GM12873 (cell line): ENCODE data around the gene SLC6A12.

Experiments used
- CTCF ChIP-seq: IDR thresholded peaks from 2 replicates; pipeline ENCODE4 v1.5.1; 2012; ENCODE audit warnings: low read depth, mild to moderate bottlenecking, moderate library complexity, low read length, control low read depth; ENCODE audit not compliant: insufficient read depth; ENCODE audit errors: missing control alignments

The SLC6A12 gene

DNA sequence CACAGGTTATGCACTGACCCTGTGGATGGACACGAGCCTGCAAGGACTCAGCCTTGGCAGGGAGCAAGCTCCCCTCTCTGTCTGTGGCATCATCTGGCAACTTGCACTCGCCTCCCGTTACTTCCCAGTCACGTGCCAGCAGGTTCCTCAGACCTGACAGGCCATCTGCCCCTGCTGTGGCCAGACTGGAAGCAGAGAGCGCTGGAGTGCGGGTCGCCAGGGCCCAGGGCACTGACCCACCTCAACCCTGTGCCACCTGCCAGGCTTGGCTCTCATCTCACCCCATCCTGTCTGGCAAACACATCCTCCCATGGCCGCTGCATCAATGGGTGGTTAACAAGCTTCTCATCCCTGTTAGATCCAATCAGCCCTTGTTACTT, 28.4 kb downstream of the SLC6A12 start:
- no peak for TF ChIP-seq CTCF

GRCh38 chr12:184811-185575, 29.0 kb downstream of the SLC6A12 start:
- no peak for TF ChIP-seq CTCF

DNA sequence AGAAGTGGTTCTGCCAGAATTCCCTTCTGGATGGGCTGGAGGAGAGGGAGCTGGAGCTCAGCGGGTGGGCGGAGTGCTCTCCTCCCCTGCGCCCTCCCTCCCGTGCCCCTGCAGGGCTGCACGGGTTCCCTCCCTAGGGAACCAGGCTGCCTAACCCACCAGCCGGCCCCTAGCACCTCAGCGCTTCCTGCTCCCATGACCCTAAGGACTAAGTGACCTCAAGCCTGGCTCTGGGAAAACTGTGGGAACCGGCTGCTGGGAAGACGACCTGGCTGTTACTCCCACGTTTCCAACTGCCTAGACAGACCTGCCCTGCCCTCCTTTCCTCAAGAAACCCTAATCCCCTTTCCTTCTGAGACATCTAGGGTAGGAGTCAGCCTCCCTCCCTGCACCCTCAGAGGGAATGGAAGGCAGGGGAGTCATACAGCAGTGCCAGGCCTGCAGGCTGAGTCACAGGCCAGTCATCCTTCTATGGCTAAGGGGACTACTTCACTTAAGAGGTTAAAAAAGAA, 31.5 kb downstream of the SLC6A12 start:
- no peak for TF ChIP-seq CTCF

- TF ChIP-seq CTCF = no peak
These were observed 32.0 kb downstream of the SLC6A12 start for GRCh38 chr12:181921-182320.

GRCh38 chr12:180445-180844, 33.5 kb downstream of the SLC6A12 start:
- TF ChIP-seq CTCF = no peak

GRCh38 chr12:179885-180284, 34.1 kb downstream of the SLC6A12 start:
- no peak for TF ChIP-seq CTCF

GRCh38 chr12:179131-179884, 34.6 kb downstream of the SLC6A12 start:
- no peak for TF ChIP-seq CTCF
